HepG2 (cell line): Measurements from ENCODE around the gene PLEKHG4B.

Experiments used
- CBX5 ChIP-seq: sonication (generic); formaldehyde crosslinking; IDR thresholded peaks from 2 replicates; pipeline ENCODE4 v1.4.0; 2020; ENCODE audit warnings: missing genetic modification reagents, borderline replicate concordance
- HDAC6 ChIP-seq: fragments of 200-600 bp; sonication (generic); IDR thresholded peaks from 2 replicates; pipeline ENCODE4 v1.7.0; 2017; ENCODE audit warnings: mild to moderate bottlenecking, antibody characterized with exemption, low read length, low read depth
- JUN ChIP-seq: sonication (generic); formaldehyde crosslinking; IDR thresholded peaks from 2 replicates; pipeline ENCODE4 v1.4.0; 2020; ENCODE audit warnings: mild to moderate bottlenecking, missing genetic modification reagents
- JUND ChIP-seq: sonication (generic); formaldehyde crosslinking; IDR thresholded peaks from 2 replicates; pipeline ENCODE4 v1.8.0; 2022; ENCODE audit warnings: mild to moderate bottlenecking, missing genetic modification reagents
- POLR2A ChIP-seq, 2 experiments: IDR thresholded peaks; 2 replicates each; pipeline ENCODE4 v1.6.1; 2011; ENCODE audit warnings: low read depth in 2 of 2, low read length in 2 of 2, mild to moderate bottlenecking in 1 of 2, moderate library complexity in 1 of 2; ENCODE audit not compliant: insufficient read depth in 1 of 2
- RAD21 ChIP-seq: fragments of 450-650 bp; formaldehyde crosslinking; IDR thresholded peaks from 2 replicates; pipeline ENCODE4 v1.5.0; 2020; ENCODE audit warnings: mild to moderate bottlenecking
- RBM39 ChIP-seq: fragments of 200-400 bp; formaldehyde crosslinking; IDR thresholded peaks from one replicate; pipeline ENCODE4 v1.6.1; 2018; ENCODE audit warnings: antibody characterized with exemption, mild to moderate bottlenecking, low read depth, low read length; ENCODE audit not compliant: poor library complexity, severe bottlenecking
- YEATS2 ChIP-seq: sonication (generic); formaldehyde crosslinking; IDR thresholded peaks from 2 replicates; pipeline ENCODE4 v1.4.0; 2020; ENCODE audit warnings: missing genetic modification reagents, borderline replicate concordance
- TF ChIP-seq, protein P1 (sequence below): sonication (generic); formaldehyde crosslinking; IDR thresholded peaks from 2 replicates; pipeline ENCODE4 v1.5.0; 2020; ENCODE audit warnings: mild to moderate bottlenecking, missing genetic modification reagents, moderate library complexity
- TF ChIP-seq, protein P2 (sequence below): sonication (generic); formaldehyde crosslinking; IDR thresholded peaks from 2 replicates; pipeline ENCODE4 v1.4.0; 2020; ENCODE audit warnings: mild to moderate bottlenecking, missing genetic modification reagents
- TF ChIP-seq, protein P3 (sequence below): sonication (generic); formaldehyde crosslinking; IDR thresholded peaks from 2 replicates; pipeline ENCODE4 v1.5.0; 2020; ENCODE audit warnings: mild to moderate bottlenecking, missing genetic modification reagents, borderline replicate concordance

DNA sequence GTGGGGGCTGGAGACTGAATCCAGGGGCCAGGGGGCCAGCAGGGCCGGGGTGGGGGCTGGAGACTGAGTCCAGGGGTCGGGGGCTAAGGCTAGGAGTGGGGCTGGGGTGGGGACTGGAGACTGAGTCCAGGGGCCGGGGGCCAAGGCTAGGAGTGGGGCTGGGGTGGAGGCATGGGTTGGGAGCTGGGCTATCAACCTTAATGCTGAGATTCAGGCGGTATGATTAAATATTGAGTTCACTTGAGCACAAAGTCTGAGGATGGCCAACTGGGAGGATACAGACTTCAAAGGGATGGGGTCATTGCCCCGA is 82.3 kb downstream of the PLEKHG4B start:
- no peak for TF ChIP-seq RAD21 (CRISPR knock-in tag)
- no peak for TF ChIP-seq YEATS2 (CRISPR knock-in tag)
- TF ChIP-seq JUND (CRISPR knock-in tag), result no peak
- no peak for TF ChIP-seq POLR2A (IDR thresholded peaks at IDR 0.05; ENCODE audit: insufficient read depth in 1 of 2, low read depth in 2 of 2, low read length in 2 of 2)
- TF ChIP-seq, protein P1, sequence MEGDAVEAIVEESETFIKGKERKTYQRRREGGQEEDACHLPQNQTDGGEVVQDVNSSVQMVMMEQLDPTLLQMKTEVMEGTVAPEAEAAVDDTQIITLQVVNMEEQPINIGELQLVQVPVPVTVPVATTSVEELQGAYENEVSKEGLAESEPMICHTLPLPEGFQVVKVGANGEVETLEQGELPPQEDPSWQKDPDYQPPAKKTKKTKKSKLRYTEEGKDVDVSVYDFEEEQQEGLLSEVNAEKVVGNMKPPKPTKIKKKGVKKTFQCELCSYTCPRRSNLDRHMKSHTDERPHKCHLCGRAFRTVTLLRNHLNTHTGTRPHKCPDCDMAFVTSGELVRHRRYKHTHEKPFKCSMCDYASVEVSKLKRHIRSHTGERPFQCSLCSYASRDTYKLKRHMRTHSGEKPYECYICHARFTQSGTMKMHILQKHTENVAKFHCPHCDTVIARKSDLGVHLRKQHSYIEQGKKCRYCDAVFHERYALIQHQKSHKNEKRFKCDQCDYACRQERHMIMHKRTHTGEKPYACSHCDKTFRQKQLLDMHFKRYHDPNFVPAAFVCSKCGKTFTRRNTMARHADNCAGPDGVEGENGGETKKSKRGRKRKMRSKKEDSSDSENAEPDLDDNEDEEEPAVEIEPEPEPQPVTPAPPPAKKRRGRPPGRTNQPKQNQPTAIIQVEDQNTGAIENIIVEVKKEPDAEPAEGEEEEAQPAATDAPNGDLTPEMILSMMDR (CRISPR knock-in tag), result no peak
- TF ChIP-seq JUN (CRISPR knock-in tag), result no peak
- no peak for TF ChIP-seq HDAC6
- TF ChIP-seq, protein P2, sequence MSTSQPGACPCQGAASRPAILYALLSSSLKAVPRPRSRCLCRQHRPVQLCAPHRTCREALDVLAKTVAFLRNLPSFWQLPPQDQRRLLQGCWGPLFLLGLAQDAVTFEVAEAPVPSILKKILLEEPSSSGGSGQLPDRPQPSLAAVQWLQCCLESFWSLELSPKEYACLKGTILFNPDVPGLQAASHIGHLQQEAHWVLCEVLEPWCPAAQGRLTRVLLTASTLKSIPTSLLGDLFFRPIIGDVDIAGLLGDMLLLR (CRISPR knock-in tag), result no peak
- TF ChIP-seq CBX5, result no peak
- TF ChIP-seq, protein P3, sequence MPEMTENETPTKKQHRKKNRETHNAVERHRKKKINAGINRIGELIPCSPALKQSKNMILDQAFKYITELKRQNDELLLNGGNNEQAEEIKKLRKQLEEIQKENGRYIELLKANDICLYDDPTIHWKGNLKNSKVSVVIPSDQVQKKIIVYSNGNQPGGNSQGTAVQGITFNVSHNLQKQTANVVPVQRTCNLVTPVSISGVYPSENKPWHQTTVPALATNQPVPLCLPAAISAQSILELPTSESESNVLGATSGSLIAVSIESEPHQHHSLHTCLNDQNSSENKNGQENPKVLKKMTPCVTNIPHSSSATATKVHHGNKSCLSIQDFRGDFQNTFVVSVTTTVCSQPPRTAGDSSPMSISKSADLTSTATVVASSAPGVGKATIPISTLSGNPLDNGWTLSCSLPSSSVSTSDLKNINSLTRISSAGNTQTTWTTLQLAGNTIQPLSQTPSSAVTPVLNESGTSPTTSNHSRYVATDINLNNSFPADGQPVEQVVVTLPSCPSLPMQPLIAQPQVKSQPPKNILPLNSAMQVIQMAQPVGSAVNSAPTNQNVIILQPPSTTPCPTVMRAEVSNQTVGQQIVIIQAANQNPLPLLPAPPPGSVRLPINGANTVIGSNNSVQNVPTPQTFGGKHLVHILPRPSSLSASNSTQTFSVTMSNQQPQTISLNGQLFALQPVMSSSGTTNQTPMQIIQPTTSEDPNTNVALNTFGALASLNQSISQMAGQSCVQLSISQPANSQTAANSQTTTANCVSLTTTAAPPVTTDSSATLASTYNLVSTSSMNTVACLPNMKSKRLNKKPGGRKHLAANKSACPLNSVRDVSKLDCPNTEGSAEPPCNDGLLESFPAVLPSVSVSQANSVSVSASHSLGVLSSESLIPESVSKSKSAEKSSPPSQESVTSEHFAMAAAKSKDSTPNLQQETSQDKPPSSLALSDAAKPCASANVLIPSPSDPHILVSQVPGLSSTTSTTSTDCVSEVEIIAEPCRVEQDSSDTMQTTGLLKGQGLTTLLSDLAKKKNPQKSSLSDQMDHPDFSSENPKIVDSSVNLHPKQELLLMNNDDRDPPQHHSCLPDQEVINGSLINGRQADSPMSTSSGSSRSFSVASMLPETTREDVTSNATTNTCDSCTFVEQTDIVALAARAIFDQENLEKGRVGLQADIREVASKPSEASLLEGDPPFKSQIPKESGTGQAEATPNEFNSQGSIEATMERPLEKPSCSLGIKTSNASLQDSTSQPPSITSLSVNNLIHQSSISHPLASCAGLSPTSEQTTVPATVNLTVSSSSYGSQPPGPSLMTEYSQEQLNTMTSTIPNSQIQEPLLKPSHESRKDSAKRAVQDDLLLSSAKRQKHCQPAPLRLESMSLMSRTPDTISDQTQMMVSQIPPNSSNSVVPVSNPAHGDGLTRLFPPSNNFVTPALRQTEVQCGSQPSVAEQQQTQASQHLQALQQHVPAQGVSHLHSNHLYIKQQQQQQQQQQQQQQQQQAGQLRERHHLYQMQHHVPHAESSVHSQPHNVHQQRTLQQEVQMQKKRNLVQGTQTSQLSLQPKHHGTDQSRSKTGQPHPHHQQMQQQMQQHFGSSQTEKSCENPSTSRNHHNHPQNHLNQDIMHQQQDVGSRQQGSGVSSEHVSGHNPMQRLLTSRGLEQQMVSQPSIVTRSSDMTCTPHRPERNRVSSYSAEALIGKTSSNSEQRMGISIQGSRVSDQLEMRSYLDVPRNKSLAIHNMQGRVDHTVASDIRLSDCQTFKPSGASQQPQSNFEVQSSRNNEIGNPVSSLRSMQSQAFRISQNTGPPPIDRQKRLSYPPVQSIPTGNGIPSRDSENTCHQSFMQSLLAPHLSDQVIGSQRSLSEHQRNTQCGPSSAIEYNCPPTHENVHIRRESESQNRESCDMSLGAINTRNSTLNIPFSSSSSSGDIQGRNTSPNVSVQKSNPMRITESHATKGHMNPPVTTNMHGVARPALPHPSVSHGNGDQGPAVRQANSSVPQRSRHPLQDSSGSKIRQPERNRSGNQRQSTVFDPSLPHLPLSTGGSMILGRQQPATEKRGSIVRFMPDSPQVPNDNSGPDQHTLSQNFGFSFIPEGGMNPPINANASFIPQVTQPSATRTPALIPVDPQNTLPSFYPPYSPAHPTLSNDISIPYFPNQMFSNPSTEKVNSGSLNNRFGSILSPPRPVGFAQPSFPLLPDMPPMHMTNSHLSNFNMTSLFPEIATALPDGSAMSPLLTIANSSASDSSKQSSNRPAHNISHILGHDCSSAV (CRISPR knock-in tag), result no peak
- TF ChIP-seq RBM39, result no peak
